Upper lobe of left lung (tissue), 4 donors: Measurements from ENCODE around the gene CRIP1.

ENCODE experiments used
- CTCF ChIP-seq, 6 experiments: fragments of 450-650 bp in 4 of 6; fragments of 200-600 bp in 2 of 6; sonication (generic) in 2 of 6; IDR thresholded peaks; one replicate each; pipeline ENCODE4 v1.5.1; 2016 to 2019; ENCODE audit warnings: antibody characterized with exemption in 6 of 6
- POLR2A ChIP-seq, 4 donors: fragments of 450-650 bp; IDR thresholded peaks; one replicate each; pipeline ENCODE4 v1.5.1; 2016 to 2017; ENCODE audit warnings: antibody characterized with exemption in 4 of 4, mild to moderate bottlenecking in 2 of 4
- POLR2AphosphoS5 ChIP-seq, 2 donors: sonication (generic); formaldehyde crosslinking; IDR thresholded peaks; one replicate each; pipeline ENCODE4 v1.5.1; 2017; ENCODE audit warnings: antibody characterized with exemption in 2 of 2

GRCh38 chr14:105536051-105536450 lies 49.4 kb downstream of the CRIP1 start:
- TF ChIP-seq CTCF (IDR thresholded peaks at IDR 0.05): no peak
- no peak for TF ChIP-seq POLR2AphosphoS5 (IDR thresholded peaks at IDR 0.05)
- no peak for TF ChIP-seq POLR2A (IDR thresholded peaks at IDR 0.05)
